ENCODE measurements around the gene TSPAN6. TPM values are rescaled to one million over a fixed set of nuclear protein-coding genes. Genes with fewer than 3 reads are reported as not detected.

TSPAN6 gene
- total RNA-seq, 1 donor from 2014 or later, result 49.7 TPM

DNA sequence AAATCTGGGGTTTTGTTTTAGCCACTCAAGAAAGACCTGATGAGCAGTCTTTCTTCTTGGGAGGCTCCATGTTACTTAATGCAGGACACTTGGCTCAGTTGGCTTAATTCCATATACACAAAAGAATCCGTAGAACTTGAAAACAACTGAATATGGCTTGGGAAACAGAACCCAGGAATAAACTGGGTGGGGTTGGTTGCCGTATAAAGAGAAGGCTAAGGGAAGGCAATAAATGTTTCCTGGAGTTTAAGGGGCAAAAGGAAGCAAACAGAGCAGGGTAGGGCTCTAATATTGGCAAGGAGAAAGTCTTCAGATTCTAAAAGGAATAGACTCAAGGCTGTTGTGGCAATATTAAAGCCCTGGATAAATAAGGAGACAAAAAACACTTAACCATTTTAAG is 43.5 kb downstream of the TSPAN6 start:
- no peak overlapping the region for H3K4me3 Mint-ChIP-seq (ENCODE audit: unreplicated experiment)
- H3K27ac Mint-ChIP-seq (ENCODE audit: unreplicated experiment), result no peak overlapping the region
- no peaks in the 10 kb centered on the region for H3K9me3 ChIP-seq (ENCODE audit: insufficient read depth, low read depth, low read length)
- no peaks in the 10 kb centered on the region for H3K36me3 Mint-ChIP-seq (ENCODE audit: low read depth, unreplicated experiment)
- H3K27ac ChIP-seq (ENCODE audit: low read depth, low read length), result no peak overlapping the region
- FAIRE-seq (no peak), DNase-seq (ENCODE audit: low read depth) (no peak)
- H3K27me3 Mint-ChIP-seq (ENCODE audit: low read depth, unreplicated experiment), result peaks cover under 1% of the 10 kb centered on the region
- H3K79me2 ChIP-seq (ENCODE audit: insufficient read depth, low read length), result no peaks in the 10 kb centered on the region
- no peak overlapping the region for H2AFZ ChIP-seq (ENCODE audit: low read depth, low read length)
- no peak overlapping the region for H3K4me2 ChIP-seq (ENCODE audit: low read length)
- no peaks in the 10 kb centered on the region for H3K9me3 Mint-ChIP-seq (ENCODE audit: unreplicated experiment)
- H3K36me3 ChIP-seq (ENCODE audit: insufficient read depth, low read length), result no peaks in the 10 kb centered on the region
- no peak for TF ChIP-seq EZH2 (IDR thresholded peaks at IDR 0.05; ENCODE audit: insufficient read depth, low read length)
- TF ChIP-seq, protein P1, sequence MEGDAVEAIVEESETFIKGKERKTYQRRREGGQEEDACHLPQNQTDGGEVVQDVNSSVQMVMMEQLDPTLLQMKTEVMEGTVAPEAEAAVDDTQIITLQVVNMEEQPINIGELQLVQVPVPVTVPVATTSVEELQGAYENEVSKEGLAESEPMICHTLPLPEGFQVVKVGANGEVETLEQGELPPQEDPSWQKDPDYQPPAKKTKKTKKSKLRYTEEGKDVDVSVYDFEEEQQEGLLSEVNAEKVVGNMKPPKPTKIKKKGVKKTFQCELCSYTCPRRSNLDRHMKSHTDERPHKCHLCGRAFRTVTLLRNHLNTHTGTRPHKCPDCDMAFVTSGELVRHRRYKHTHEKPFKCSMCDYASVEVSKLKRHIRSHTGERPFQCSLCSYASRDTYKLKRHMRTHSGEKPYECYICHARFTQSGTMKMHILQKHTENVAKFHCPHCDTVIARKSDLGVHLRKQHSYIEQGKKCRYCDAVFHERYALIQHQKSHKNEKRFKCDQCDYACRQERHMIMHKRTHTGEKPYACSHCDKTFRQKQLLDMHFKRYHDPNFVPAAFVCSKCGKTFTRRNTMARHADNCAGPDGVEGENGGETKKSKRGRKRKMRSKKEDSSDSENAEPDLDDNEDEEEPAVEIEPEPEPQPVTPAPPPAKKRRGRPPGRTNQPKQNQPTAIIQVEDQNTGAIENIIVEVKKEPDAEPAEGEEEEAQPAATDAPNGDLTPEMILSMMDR (IDR thresholded peaks at IDR 0.05; ENCODE audit: insufficient read depth, low read depth, low read length), result no peak
- H3K9ac ChIP-seq (ENCODE audit: low read length), result no peak overlapping the region
- H3K4me3 ChIP-seq (ENCODE audit: insufficient read depth, low read depth, low read length), result no peak overlapping the region
- no peaks in the 10 kb centered on the region for H3K27me3 ChIP-seq (ENCODE audit: insufficient read depth, low read length)
- H3K4me1 ChIP-seq (ENCODE audit: insufficient read depth, low read length), result no peaks in the 10 kb centered on the region
- H4K20me1 ChIP-seq (ENCODE audit: insufficient read depth, low read length), result no peaks in the 10 kb centered on the region
- no peaks in the 10 kb centered on the region for H3K4me1 Mint-ChIP-seq (ENCODE audit: low read depth, unreplicated experiment)

DNA sequence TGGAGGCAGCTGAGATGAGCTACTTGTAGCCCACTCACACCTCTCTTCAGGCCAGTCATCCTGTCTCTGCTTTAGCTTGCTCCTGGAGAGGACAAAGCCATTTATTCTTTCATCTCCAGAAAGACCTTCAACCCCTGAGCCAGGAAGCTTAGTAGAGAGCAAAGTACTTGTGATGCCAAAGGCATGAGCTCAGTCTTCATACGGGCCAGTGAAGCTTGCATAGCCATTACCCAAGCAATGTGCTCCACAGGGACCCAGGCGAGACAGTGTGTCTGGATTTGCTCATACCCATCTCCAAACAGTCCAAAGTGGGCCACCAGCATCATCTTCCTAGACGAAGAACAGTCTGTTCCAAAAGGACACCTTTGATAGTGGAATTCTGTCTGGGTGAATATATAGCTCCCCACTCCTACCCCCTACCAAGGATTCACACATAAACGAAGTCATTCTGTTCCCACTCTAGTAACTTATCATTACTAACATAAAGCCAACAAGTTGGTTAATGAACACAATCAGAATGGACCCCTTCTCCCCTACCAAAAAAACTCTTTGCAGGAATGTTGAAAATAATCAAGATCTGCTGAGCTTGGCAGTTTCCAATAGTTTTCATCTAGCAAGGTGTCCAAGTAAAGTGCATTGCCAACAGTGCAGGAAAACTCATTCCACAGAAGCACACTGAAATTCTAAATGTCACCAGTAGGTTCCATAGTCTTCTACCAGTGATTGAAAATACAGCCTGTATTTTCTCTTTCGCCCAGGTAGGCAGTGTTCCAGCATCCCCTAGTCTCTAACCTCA is 45.2 kb downstream of the TSPAN6 start:
- H3K4me1 Mint-ChIP-seq (ENCODE audit: low read depth, unreplicated experiment), result no peaks in the 10 kb centered on the region
- TF ChIP-seq, protein P1 (IDR thresholded peaks at IDR 0.05; ENCODE audit: insufficient read depth, low read depth, low read length), result no peak
- no peak for TF ChIP-seq EZH2 (IDR thresholded peaks at IDR 0.05; ENCODE audit: insufficient read depth, low read length)
- no peak overlapping the region for H3K27ac ChIP-seq (ENCODE audit: low read depth, low read length)
- H4K20me1 ChIP-seq (ENCODE audit: insufficient read depth, low read length), result no peaks in the 10 kb centered on the region
- no peaks in the 10 kb centered on the region for H3K9me3 ChIP-seq (ENCODE audit: insufficient read depth, low read depth, low read length)
- H3K4me1 ChIP-seq (ENCODE audit: insufficient read depth, low read length), result no peaks in the 10 kb centered on the region
- H3K27me3 ChIP-seq (ENCODE audit: insufficient read depth, low read length), result no peaks in the 10 kb centered on the region
- H3K36me3 Mint-ChIP-seq (ENCODE audit: low read depth, unreplicated experiment), result no peaks in the 10 kb centered on the region
- H3K9me3 Mint-ChIP-seq (ENCODE audit: unreplicated experiment), result no peaks in the 10 kb centered on the region
- peaks cover 4% of the 10 kb centered on the region for H3K27me3 Mint-ChIP-seq (ENCODE audit: low read depth, unreplicated experiment)
- peak; percentile 63 for FAIRE-seq
- no peak overlapping the region for H2AFZ ChIP-seq (ENCODE audit: low read depth, low read length)
- no peaks in the 10 kb centered on the region for H3K79me2 ChIP-seq (ENCODE audit: insufficient read depth, low read length)
- no peak overlapping the region for H3K4me3 ChIP-seq (ENCODE audit: insufficient read depth, low read depth, low read length)
- no peak for DNase-seq (ENCODE audit: low read depth)
- H3K27ac Mint-ChIP-seq (ENCODE audit: unreplicated experiment), result no peak overlapping the region
- H3K4me2 ChIP-seq (ENCODE audit: low read length), result no peak overlapping the region
- H3K36me3 ChIP-seq (ENCODE audit: insufficient read depth, low read length), result no peaks in the 10 kb centered on the region
- no peak overlapping the region for H3K9ac ChIP-seq (ENCODE audit: low read length)
- no peak overlapping the region for H3K4me3 Mint-ChIP-seq (ENCODE audit: unreplicated experiment)

DNA sequence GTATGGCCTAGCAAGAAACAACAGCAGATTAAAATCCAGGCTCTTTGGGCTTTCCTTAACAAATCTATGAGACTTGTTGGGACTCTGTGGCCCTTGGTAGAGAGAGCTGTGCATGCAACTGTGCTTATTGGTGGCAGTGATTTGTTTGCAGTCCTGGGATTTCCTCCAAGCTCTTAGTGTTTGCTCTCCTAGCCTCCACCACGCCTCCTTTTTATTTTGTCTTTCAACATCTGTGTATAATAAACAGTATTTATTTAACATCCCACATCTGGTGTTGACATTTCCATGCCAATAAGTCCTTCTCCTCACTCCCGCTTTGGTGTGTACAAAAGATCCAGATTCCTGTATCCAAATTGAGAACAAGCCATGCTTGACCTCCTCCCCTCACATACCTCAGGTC is 48.7 kb downstream of the TSPAN6 start:
- Histone ChIP-seq H3K4me3 (ENCODE audit: insufficient read depth, low read depth, low read length) (no peak overlapping the region), H3K36me3 (ENCODE audit: insufficient read depth, low read length) (no peaks in the 10 kb centered on the region), H2AFZ (ENCODE audit: low read depth, low read length) (no peak overlapping the region), H4K20me1 (ENCODE audit: insufficient read depth, low read length) (no peaks in the 10 kb centered on the region), H3K4me1 (ENCODE audit: insufficient read depth, low read length) (no peaks in the 10 kb centered on the region), H3K27ac (ENCODE audit: low read depth, low read length) (no peak overlapping the region), H3K4me2 (ENCODE audit: low read length) (no peak overlapping the region), H3K9me3 (ENCODE audit: insufficient read depth, low read depth, low read length) (no peaks in the 10 kb centered on the region), H3K9ac (ENCODE audit: low read length) (no peak overlapping the region), H3K27me3 (ENCODE audit: insufficient read depth, low read length) (no peaks in the 10 kb centered on the region), H3K79me2 (ENCODE audit: insufficient read depth, low read length) (no peaks in the 10 kb centered on the region)
- Mint-ChIP-seq H3K36me3 (ENCODE audit: low read depth, unreplicated experiment) (no peaks in the 10 kb centered on the region), H3K4me3 (ENCODE audit: unreplicated experiment) (no peak overlapping the region), H3K9me3 (ENCODE audit: unreplicated experiment) (no peaks in the 10 kb centered on the region), H3K4me1 (ENCODE audit: low read depth, unreplicated experiment) (no peaks in the 10 kb centered on the region), H3K27ac (ENCODE audit: unreplicated experiment) (no peak overlapping the region), H3K27me3 (ENCODE audit: low read depth, unreplicated experiment) (peaks cover 5% of the 10 kb centered on the region)
- FAIRE-seq (no peak), DNase-seq (ENCODE audit: low read depth) (no peak)
- no peak for TF ChIP-seq EZH2 (IDR thresholded peaks at IDR 0.05; ENCODE audit: insufficient read depth, low read length)
- TF ChIP-seq, protein P1 (IDR thresholded peaks at IDR 0.05; ENCODE audit: insufficient read depth, low read depth, low read length), result no peak
